OCI-LY1 (cell line): ENCODE results near the gene S100A9.

ENCODE experiments used
- H2AFZ ChIP-seq: fragments of 200-600 bp; sonication (generic), shearing (Covaris generic); 2 replicates; pipeline ENCODE4 v1.6.0; 2014; ENCODE audit warnings: antibody characterized with exemption, mild to moderate bottlenecking, low read length
- H3F3A ChIP-seq: fragments of 200-600 bp; sonication (generic), shearing (Covaris generic); 2 replicates; pipeline ENCODE4 v1.6.0; 2014; ENCODE audit warnings: mild to moderate bottlenecking, antibody characterized with exemption, low read length, moderate library complexity; ENCODE audit not compliant: insufficient read depth
- H3K27ac ChIP-seq: fragments of 200-600 bp; sonication (generic); 2 replicates; pipeline ENCODE4 v1.5.1; 2014; ENCODE audit warnings: low read length, mixed run types, mild to moderate bottlenecking, low read depth; ENCODE audit not compliant: poor library complexity, severe bottlenecking
- H3K27me3 ChIP-seq: fragments of 200-600 bp; sonication (generic); 2 replicates; pipeline ENCODE4 v1.6.0; 2014; ENCODE audit warnings: antibody characterized with exemption, mild to moderate bottlenecking, low read length, moderate library complexity; ENCODE audit not compliant: insufficient read depth
- H3K36me3 ChIP-seq: fragments of 200-600 bp; sonication (generic); 2 replicates; pipeline ENCODE4 v1.6.1; 2014; ENCODE audit warnings: mild to moderate bottlenecking, antibody characterized with exemption, low read length, moderate library complexity, mixed read lengths; ENCODE audit not compliant: insufficient read depth
- H3K4me1 ChIP-seq: fragments of 200-600 bp; sonication (generic); 2 replicates; pipeline ENCODE4 v1.5.1; 2014; ENCODE audit warnings: mild to moderate bottlenecking, low read length, moderate library complexity; ENCODE audit not compliant: insufficient read depth, severe bottlenecking
- H3K4me2 ChIP-seq: fragments of 200-600 bp; sonication (generic), shearing (Covaris generic); 2 replicates; pipeline ENCODE4 v1.6.1; 2014; ENCODE audit warnings: low read length
- H3K4me3 ChIP-seq: fragments of 200-600 bp; sonication (generic); 2 replicates; pipeline ENCODE4 v1.5.1; 2014; ENCODE audit warnings: low read length, low read depth, mild to moderate bottlenecking, mixed read lengths; ENCODE audit not compliant: poor library complexity, severe bottlenecking
- H3K79me2 ChIP-seq: fragments of 200-600 bp; shearing (Covaris generic); 2 replicates; pipeline ENCODE4 v1.6.1; 2016; ENCODE audit warnings: mixed run types, low read length, mixed read lengths; ENCODE audit not compliant: insufficient read depth
- H3K9ac ChIP-seq: fragments of 200-600 bp; sonication (generic), shearing (Covaris generic); 2 replicates; pipeline ENCODE4 v1.6.1; 2014; ENCODE audit warnings: mild to moderate bottlenecking, low read length, mixed read lengths
- H3K9me2 ChIP-seq: fragments of 200-600 bp; sonication (generic), shearing (Covaris generic); 2 replicates; pipeline ENCODE4 v1.6.1; 2014; ENCODE audit warnings: low read depth, mild to moderate bottlenecking, low read length, mixed read lengths
- H3K9me3 ChIP-seq: fragments of 200-600 bp; shearing (Covaris generic); 2 replicates; pipeline ENCODE4 v1.6.1; 2014; ENCODE audit warnings: low read length, mixed read lengths
- H4K20me1 ChIP-seq: fragments of 200-600 bp; sonication (generic), shearing (Covaris generic); 2 replicates; pipeline ENCODE4 v1.6.0; 2016; ENCODE audit warnings: mild to moderate bottlenecking, low read length; ENCODE audit not compliant: insufficient read depth
- EZH2 ChIP-seq: fragments of 200-600 bp; sonication (generic), shearing (Covaris generic); IDR thresholded peaks from 2 replicates; pipeline ENCODE4 v1.8.0; 2017; ENCODE audit warnings: borderline replicate concordance, mixed run types, mild to moderate bottlenecking, antibody characterized with exemption, low read length, moderate library complexity, mixed read lengths
- TF ChIP-seq, protein P1 (sequence below): fragments of 200-600 bp; sonication (generic), shearing (Covaris generic); IDR thresholded peaks from 2 replicates; pipeline ENCODE4 v1.5.1; 2017; ENCODE audit warnings: mild to moderate bottlenecking, antibody characterized with exemption, low read length, moderate library complexity, mixed read lengths

The S100A9 gene

DNA sequence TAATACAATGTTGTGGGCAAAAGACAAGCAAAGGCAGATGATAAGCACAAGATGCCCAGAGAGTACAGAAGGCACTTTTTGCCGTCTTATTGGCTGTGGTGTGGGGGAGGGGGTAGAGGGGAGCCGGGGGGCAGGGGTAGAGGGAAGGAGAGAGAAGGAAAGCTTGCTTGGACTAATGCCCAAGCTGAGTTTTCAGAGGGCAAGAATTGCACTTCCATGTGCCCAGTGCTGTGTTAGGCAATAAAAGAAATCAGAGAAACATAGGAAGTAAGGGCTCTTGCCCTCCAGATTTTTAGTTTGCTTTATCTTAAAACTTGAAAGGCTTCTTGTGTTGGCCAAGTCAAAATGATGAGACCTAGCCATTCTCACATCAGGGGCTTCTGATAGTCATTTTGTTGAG lies 9.4 kb downstream of the S100A9 start:
- H3K27me3 ChIP-seq, result no peaks in the 10 kb centered on the region
- no peaks in the 10 kb centered on the region for H3F3A ChIP-seq
- H3K9me2 ChIP-seq, result no peaks in the 10 kb centered on the region
- no peak overlapping the region for H3K4me2 ChIP-seq
- no peak overlapping the region for H3K27ac ChIP-seq
- TF ChIP-seq, protein P1, sequence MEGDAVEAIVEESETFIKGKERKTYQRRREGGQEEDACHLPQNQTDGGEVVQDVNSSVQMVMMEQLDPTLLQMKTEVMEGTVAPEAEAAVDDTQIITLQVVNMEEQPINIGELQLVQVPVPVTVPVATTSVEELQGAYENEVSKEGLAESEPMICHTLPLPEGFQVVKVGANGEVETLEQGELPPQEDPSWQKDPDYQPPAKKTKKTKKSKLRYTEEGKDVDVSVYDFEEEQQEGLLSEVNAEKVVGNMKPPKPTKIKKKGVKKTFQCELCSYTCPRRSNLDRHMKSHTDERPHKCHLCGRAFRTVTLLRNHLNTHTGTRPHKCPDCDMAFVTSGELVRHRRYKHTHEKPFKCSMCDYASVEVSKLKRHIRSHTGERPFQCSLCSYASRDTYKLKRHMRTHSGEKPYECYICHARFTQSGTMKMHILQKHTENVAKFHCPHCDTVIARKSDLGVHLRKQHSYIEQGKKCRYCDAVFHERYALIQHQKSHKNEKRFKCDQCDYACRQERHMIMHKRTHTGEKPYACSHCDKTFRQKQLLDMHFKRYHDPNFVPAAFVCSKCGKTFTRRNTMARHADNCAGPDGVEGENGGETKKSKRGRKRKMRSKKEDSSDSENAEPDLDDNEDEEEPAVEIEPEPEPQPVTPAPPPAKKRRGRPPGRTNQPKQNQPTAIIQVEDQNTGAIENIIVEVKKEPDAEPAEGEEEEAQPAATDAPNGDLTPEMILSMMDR, result no peak
- no peak for TF ChIP-seq EZH2
- no peaks in the 10 kb centered on the region for H3K9me3 ChIP-seq
- no peaks in the 10 kb centered on the region for H4K20me1 ChIP-seq
- H2AFZ ChIP-seq, result no peak overlapping the region
- no peaks in the 10 kb centered on the region for H3K36me3 ChIP-seq
- no peaks in the 10 kb centered on the region for H3K79me2 ChIP-seq
- H3K4me1 ChIP-seq, result no peaks in the 10 kb centered on the region
- no peak overlapping the region for H3K4me3 ChIP-seq
- no peak overlapping the region for H3K9ac ChIP-seq

DNA sequence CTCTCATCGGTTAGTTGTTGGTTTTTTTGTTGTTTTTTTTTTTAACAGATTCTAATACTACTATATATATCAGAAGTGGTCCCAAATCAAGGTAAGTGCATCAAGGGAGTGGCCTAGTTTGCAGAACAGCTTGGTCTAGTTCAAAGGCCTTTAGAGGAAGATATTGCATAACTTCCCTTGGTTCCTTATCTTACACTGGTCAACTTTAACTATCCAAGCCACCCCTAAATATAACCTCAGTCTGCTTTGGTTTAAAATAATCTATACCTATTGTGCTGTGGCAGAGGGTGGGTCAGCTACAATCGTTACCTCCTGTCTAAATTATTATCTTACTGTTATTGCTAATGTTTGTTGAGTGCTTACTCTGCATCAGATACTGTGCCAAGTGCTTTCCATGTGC lies 10.8 kb downstream of the S100A9 start:
- no peak overlapping the region for H3K4me3 ChIP-seq
- no peak overlapping the region for H3K9ac ChIP-seq
- H3K4me2 ChIP-seq, result no peak overlapping the region
- no peak overlapping the region for H3K27ac ChIP-seq
- H3F3A ChIP-seq, result no peaks in the 10 kb centered on the region
- H2AFZ ChIP-seq, result no peak overlapping the region
- no peaks in the 10 kb centered on the region for H3K36me3 ChIP-seq
- no peaks in the 10 kb centered on the region for H3K27me3 ChIP-seq
- no peaks in the 10 kb centered on the region for H4K20me1 ChIP-seq
- no peaks in the 10 kb centered on the region for H3K9me3 ChIP-seq
- no peaks in the 10 kb centered on the region for H3K79me2 ChIP-seq
- no peaks in the 10 kb centered on the region for H3K9me2 ChIP-seq
- TF ChIP-seq, protein P1, result no peak
- no peak for TF ChIP-seq EZH2
- no peaks in the 10 kb centered on the region for H3K4me1 ChIP-seq

DNA sequence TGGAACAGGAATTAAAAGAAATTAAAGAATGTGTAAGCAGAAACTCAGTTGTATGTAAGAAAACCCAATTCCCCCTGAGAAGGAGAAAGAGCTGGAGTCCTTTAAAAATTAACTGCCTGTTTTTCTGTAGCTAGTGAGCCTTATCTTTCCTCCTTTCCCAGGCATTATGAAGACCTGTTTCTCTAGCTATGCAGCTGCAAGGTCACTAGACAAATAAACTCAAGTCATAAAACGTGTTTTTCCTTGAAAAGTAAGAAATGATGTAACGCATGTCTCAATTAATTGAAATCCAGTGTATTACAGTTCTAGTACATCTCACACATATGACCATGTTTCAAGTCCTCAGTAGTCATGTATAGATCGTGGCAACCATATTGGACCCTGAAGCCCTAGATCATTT lies 12.5 kb downstream of the S100A9 start:
- Histone ChIP-seq H3K4me3 (no peak overlapping the region), H3K9ac (no peak overlapping the region), H3K9me3 (no peaks in the 10 kb centered on the region), H3K27me3 (no peaks in the 10 kb centered on the region), H3K27ac (no peak overlapping the region), H3K9me2 (no peaks in the 10 kb centered on the region), H3K4me2 (no peak overlapping the region), H3F3A (no peaks in the 10 kb centered on the region), H3K79me2 (no peaks in the 10 kb centered on the region), H3K4me1 (no peaks in the 10 kb centered on the region), H3K36me3 (no peaks in the 10 kb centered on the region), H4K20me1 (no peaks in the 10 kb centered on the region), H2AFZ (no peak overlapping the region)
- no peak for TF ChIP-seq EZH2
- TF ChIP-seq, protein P1, result no peak
